8988T (cell line): ENCODE measurements around the gene DMC1.
"Not testable (repeated sequence)": the region's sequence is repeated elsewhere in the genome, so short reads cannot be mapped to it uniquely, and the experiment has no call there.

Experiments
- DNase-seq: peaks from one replicate; pipeline ENCODE4 v3.0.0; 2011

DMC1 gene

GRCh38 chr22:38569972-38570778 lies at the start of gene DMC1:
Gene DMC1, minus strand, starts transcription at chr22:38570183. Its CDS starts 1,927 bp downstream, at chr22:38568256.
- peak; percentile 72 for DNase-seq

DNA sequence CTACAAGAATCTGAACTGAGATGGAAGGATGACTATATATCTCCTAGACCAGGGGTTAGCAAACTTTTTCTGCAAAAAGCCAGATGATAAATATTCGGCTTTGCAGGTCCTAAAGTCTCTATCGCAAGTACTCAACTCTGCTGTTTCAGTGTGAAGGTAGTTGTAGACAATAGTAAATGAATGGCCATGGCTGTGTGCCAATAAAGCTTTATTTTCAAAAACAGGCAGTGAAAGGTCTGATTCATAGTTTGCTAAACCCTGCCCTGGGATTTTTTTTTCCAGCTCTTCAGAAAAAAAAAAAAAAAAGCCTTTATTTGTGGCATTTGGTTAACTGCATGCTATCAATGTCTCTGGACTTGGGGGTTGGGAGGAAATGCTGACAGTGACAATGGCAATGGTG lies 48.7 kb upstream of the DMC1 start:
- DNase-seq, result no peak

DNA sequence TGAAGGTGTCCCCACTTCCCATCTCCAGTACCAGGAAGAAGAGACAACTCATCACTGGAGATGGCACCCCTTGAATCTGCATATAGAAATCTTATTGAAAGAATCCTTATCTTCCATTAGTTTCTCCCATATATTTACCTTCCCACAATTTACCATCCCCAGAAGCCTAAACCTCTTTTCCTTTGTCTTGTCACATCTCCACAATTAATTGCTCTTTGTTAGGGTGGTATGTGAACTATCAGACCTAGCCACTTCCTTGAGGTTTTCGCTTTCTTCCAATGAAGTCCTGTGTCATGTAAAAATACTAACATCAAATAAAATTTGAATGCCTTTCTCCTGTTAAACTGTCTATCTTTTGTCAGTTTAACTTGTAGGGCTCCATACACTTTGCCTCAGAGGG lies 48.3 kb upstream of the DMC1 start:
- no peak for DNase-seq

DNA sequence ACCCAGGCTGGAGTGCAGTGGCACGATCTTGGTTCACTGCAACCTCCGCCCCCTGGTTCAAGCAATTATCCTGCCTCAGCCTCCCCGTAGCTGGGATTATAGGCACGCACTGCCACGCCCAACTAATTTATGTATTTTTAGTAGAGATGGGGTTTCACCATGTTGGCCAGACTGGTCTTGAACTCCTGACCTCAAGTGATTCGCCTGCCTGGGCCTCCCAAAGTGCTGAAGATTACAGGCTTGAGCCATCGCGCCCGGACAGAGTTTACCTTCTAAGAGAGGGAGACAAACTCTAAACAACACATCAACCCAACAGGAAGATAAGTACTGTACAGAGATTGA lies 45.1 kb upstream of the DMC1 start:
- not testable (repeated sequence) for DNase-seq

DNA sequence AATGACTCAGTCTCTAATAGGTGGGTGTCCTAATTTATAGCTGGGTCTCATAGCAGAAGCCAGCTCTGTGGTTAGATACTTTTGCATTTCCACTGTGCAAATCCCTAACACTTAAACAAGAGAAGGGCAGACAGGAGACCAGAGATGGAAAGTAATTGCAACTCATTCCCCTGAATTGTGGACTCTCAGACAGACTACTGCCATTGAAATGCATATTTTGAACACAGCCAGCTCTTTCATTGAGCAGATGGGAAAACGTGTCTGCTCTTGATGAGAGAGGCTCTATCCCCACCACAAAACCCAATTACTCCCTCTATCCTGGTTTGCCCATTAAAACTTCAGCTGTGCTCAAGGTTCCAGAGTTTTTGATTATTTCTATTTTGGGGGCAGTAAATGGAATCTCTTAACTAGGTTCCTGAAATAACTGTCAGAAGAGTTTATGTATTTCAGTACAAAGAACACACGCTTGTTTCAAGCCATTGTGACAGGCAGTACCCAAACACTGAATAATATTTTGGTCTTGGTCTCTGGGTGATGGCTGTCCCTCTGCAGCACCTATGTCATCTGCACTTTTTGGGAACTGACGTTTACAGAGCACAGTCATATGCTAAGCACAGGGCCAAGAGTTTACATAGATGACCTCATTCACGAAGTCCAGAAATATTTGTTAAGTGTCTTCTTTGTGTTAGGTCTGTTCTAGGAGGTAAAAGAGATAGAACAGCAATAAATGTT lies 44.5 kb upstream of the DMC1 start:
- no peak for DNase-seq

DNA sequence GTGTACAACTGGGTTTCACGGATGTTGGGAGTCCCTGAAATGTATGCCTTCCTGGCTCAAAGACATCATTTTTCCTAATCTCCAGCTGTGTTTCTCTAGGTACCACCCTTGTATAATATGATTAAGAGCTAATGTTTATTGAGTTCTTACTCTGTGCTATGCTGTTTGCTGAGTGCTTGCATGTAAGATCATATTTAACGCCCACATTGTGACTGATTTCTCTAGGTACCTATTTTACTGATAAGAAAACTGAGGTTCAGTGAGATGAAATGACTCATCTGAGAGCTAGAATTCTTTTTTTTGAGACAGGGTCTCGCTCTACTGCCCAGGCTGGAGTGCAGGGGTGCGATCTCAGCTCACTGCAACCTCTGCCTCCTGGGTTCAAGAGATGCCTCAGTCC lies 43.6 kb upstream of the DMC1 start:
- no peak for DNase-seq

- no peak for DNase-seq
These were observed 42.4 kb upstream of the DMC1 start for GRCh38 chr22:38612217-38613006.

GRCh38 chr22:38611559-38611958 lies 41.6 kb upstream of the DMC1 start:
- DNase-seq, result no peak

GRCh38 chr22:38610234-38610633 lies 40.3 kb upstream of the DMC1 start:
- DNase-seq, result no peak

DNA sequence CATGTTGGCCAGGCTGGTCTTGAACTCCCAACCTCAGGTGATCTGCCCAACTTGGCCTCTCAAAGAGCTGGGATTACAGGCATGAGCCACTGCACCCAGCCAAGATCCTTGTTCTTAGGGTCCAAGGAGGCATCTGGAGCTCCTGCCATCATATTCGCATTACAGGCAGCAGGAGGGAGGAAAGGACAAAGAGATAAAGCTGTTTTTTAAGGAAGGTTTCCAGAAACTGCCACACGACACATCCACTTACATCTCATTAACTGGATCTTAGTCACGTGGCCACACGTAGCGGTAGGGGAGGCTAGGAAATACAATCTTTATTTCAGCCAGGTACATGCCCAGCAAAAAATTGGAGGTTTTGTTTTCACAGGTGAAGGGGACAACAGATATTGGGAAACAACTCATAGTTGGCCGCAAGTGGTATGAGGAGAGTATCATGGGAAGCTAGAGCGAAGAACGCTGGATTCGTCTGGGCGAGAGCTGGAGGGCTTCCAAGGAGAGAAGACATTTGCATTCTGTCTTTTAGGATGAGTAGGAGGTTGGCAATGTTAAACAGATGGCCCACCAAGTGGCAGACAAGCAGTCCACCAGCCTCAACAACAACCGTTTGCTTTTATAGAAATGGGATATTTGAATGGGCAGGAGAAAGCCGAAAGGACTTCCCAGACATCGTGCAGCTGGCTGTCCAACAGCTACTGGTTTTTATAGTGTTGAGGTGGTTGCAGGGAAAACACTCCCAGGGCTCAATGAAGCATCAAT lies 39.2 kb upstream of the DMC1 start:
- DNase-seq, result no peak

- no peak for DNase-seq
These were observed 37.7 kb upstream of the DMC1 start for GRCh38 chr22:38607680-38608079.

DNA sequence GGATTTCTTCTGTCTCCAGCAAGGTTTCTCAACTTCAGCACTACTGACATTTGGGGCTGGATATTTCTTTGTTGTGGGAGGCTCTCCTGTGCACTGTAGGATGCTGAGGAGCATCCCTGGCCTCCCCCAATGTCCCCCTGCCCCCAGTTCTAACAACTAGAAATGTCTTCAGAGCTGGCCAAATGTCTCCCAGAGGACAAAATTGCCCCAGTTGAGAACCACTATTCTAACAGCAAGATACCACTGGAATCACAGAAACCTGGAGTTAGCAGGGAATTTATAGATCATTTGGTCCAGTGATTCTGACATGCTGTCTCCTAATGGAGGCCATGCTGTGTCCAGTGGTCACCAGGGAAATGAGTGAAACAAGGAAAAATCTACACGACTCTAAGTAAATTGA lies 32.2 kb upstream of the DMC1 start:
- no peak for DNase-seq

DNA sequence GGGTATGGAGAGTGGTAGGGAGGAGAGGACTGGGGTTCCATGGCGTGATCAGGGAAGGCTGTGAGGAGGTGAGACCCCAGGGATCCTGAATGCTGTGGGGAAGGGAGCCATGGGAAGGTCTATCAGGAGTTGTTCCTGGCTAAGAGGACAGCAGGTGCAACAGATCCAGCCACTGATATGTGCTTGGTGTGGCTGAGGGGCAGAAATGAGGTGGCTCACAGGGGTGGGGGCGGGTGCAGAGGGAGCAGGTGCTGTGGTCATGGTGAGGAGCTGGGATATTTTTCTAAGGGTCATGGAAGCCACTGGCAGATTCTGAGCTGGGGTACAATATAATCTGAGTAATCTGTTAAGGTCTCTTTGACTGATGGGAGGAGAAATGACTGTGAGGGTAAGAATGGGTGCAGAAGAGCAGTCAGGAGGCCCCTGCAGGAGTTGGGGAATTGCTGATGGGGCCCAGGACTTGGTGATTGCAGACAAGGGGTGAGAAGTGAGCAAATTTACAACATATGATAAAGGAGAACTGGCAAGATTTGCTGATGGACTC lies 31.3 kb upstream of the DMC1 start:
- no peak for DNase-seq

GRCh38 chr22:38599466-38599865 lies 29.5 kb upstream of the DMC1 start:
- no peak for DNase-seq

DNA sequence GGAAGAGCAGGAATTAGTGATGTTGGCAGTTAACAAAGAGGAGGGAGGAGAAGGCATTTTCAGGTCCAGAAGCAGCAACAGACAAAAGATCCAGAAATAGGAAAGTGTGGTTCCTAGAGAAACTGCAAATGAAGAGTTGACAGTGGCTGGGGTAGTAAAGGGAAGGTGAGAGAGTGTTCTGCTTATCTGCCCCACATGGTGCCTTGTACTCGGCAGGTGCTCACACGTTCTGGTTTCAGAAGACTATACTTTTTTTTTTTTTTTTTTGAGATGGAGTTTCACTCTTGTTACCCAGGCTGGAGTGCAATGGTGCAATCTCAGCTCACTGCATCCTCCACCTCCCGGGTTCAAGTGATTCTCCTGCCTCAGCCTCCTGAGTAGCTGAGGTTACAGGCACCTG lies 12.9 kb upstream of the DMC1 start:
- DNase-seq, result not testable (repeated sequence)

- no peak for DNase-seq
These were observed 8.5 kb upstream of the DMC1 start for GRCh38 chr22:38578505-38578904.

DNA sequence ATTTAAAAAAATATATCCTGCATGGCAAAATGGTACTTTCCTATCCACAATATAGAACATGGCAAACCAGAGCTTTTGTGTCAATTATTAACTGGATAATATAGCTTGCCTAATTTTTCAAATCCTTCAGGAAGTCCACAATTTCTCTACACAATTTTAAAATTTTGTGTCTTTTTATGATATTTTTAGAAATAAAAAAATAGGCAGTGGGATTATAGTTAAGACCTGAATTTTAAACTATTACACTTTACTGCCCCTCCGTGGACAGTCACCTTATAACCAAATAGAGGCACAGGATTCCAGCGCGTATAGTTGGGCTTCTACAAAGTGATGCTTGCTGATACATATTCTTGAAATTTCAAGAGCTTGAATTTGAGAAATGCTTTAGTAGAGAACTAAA lies 2.1 kb upstream of the DMC1 start:
- no peak for DNase-seq

GRCh38 chr22:38570779-38571364 lies 889 bp upstream of the DMC1 start:
- peak; percentile 11 for DNase-seq

- peak; percentile 14 for DNase-seq
These were observed 607 bp downstream of the DMC1 start for GRCh38 chr22:38569181-38569971.

DNA sequence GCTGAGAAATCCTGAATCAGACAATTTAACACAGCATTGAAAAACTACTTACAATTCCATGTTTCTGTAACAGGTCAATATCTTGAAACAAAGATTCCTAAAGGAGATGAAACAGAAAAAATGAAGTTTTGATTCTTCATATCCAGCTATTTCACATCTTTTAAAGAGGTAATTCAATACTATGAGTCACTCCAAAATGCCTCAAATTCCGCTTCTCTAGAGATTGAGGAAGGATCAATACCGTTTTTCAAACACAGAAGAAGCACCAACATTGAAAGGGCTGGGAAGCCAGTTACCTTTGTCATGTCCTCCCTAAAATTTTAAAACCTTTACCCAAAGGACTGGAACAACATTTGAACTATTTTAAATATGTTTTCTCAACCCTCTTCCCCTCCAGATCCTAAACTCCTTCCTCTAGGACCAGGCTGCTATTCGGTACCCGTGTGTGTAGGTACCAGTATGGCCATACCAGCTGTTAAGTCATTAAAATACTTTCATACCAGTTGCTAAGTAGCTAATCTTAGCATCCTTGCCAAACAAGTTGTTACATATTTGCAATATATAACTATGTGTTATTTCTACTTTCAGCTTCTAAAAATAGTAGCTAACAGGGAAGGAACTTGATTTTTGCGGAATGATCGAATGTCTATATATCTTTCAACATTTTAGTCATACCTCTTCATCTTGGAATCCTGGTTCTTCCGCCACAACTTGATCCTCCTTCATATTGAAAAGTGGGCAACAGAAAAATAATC lies 2.3 kb downstream of the DMC1 start:
- DNase-seq, result no peak
